Measurements from ENCODE around the gene APEH.

- no peak for TF ChIP-seq CTCF (IDR thresholded peaks at IDR 0.05)
- no peak for TF ChIP-seq POLR2AphosphoS5 (IDR thresholded peaks at IDR 0.05; ENCODE audit: insufficient read depth in 1 of 2, low read depth in 1 of 2)
These were observed 34.6 kb upstream of the APEH start for GRCh38 chr3:49639551-49639950.
